Panc1 (cell line): ENCODE results near the gene RNF212. TPM values are rescaled to one million over a fixed set of nuclear protein-coding genes. Genes with fewer than 3 reads are reported as not detected.

Experiments
- ATAC-seq: fragments of 200-7000 bp; cut with Tn5 transposase; 2 replicates; pipeline ENCODE4 v1.9.1; 2020; ENCODE audit warnings: mild to moderate bottlenecking, moderate library complexity
- BruUV-seq: library from RNA; stranded (reverse); fragments of 400-500 nt; replicated peaks from 2 replicates; lab custom pipeline; 2021; lab: Mats Ljungman, UMichigan
- CTCF ChIA-PET: fragments of 300-600 bp; sonication (Branson Sonifier 250); formaldehyde crosslinking; loops from one replicate; lab custom pipeline; 2022; ENCODE audit warnings: antibody characterized with exemption; lab: Charles Lee
- POLR2A ChIA-PET: fragments of 300-600 bp; sonication (Branson Sonifier 250); formaldehyde crosslinking; loops from one replicate; lab custom pipeline; 2022; ENCODE audit warnings: antibody characterized with exemption; lab: Charles Lee
- DNase-seq: peaks from one replicate; pipeline ENCODE4 v3.0.0-alpha.2; 2010; ENCODE audit warnings: low read depth, low spot score
- H3K27ac ChIP-seq: 2 replicates; pipeline ENCODE4 v1.5.1; 2011; ENCODE audit warnings: mild to moderate bottlenecking, low read length, inconsistent platforms
- H3K27me3 ChIP-seq: fragments of 200-500 bp; sonication (Bioruptor generic); 2 replicates; pipeline ENCODE4 v1.6.0; 2014; ENCODE audit warnings: low read length, inconsistent platforms; ENCODE audit not compliant: control insufficient read depth, insufficient read depth
- H3K36me3 ChIP-seq: fragments of 200-500 bp; sonication (Bioruptor generic); 2 replicates; pipeline ENCODE4 v1.5.1; 2014; ENCODE audit warnings: inconsistent platforms, mild to moderate bottlenecking, low read length, moderate library complexity; ENCODE audit not compliant: control insufficient read depth, insufficient read depth
- H3K4me1 ChIP-seq: 2 replicates; pipeline ENCODE4 v1.5.1; 2011; ENCODE audit warnings: inconsistent platforms, mild to moderate bottlenecking, low read length, moderate library complexity; ENCODE audit not compliant: control insufficient read depth, insufficient read depth
- H3K4me3 ChIP-seq, 2 experiments: 2 replicates each; pipeline ENCODE4 v1.5.1; 2011 to 2012; ENCODE audit warnings: low read depth in 2 of 2, low read length in 2 of 2, mild to moderate bottlenecking in 2 of 2, inconsistent platforms in 1 of 2, moderate library complexity in 1 of 2
- H3K9me3 ChIP-seq: fragments of 200-500 bp; sonication (Bioruptor generic); 2 replicates; pipeline ENCODE4 v1.5.1; 2014; ENCODE audit warnings: low read depth, mild to moderate bottlenecking, inconsistent platforms, low read length, moderate library complexity; ENCODE audit not compliant: control insufficient read depth, insufficient read depth
- CTCF ChIP-seq: fragments of 450-650 bp; IDR thresholded peaks from 2 replicates; pipeline ENCODE4 v1.5.1; 2017; ENCODE audit warnings: mild to moderate bottlenecking
- POLR2AphosphoS5 ChIP-seq: IDR thresholded peaks from 2 replicates; pipeline ENCODE4 v1.6.1; 2012; ENCODE audit warnings: mild to moderate bottlenecking, low read depth, low read length, moderate library complexity
- REST ChIP-seq, 2 experiments: IDR thresholded peaks; 2 replicates each; pipeline ENCODE4 v1.6.1; 2011 to 2012; ENCODE audit warnings: low read depth in 2 of 2, control low read depth in 1 of 2, low read length in 1 of 2, mild to moderate bottlenecking in 1 of 2, moderate library complexity in 1 of 2; ENCODE audit not compliant: insufficient read depth in 1 of 2
- SIN3A ChIP-seq: IDR thresholded peaks from 2 replicates; pipeline ENCODE4 v1.6.1; 2012; ENCODE audit warnings: low read depth, mild to moderate bottlenecking, low read length, moderate library complexity, borderline replicate concordance; ENCODE audit not compliant: insufficient read depth
- TCF7L2 ChIP-seq: IDR thresholded peaks from 2 replicates; pipeline ENCODE4 v1.6.1; 2011; ENCODE audit warnings: mild to moderate bottlenecking, low read depth, low read length, inconsistent platforms
- in situ Hi-C: cut with HindIII; loops from 2 replicates; pipeline ENCODE4 v1.10.0; 2016; ENCODE audit warnings: low sequenced_read_pairs, low pct_unique_long_range_greater_than_20kb
- intact Hi-C: fragments of 100-400 bp; cut with micrococcal nuclease; formaldehyde crosslinking; loops from one replicate; pipeline ENCODE4 v1.10.0; 2022; ENCODE audit not compliant: unreplicated experiment
- total RNA-seq: library from RNA; stranded (reverse); gene quantifications from one replicate; pipeline ENCODE4 v1.2.1, GENCODE V29; 2021; ENCODE audit not compliant: unreplicated experiment

Gene RNF212
- total RNA-seq, 1 experiment from 2014 or later: not detected

GRCh38 chr4:1096841-1097240, 16.5 kb downstream of the RNF212 start:
- Histone ChIP-seq H3K4me1 (0 out of 2 replicates have a peak, but pooled peaks cover 4% of the 10 kb centered on the region), H3K9me3 (no peaks in the 10 kb centered on the region), H3K27ac (no peak overlapping the region), H3K27me3 (no peaks in the 10 kb centered on the region), H3K36me3 (no peaks in the 10 kb centered on the region), H3K4me3 (no peak overlapping the region)
- ATAC-seq (no peak), DNase-seq (no peak)
- intact Hi-C loops: no loop called here
- CTCF ChIA-PET: no interaction called here
- POLR2A ChIA-PET: no interaction called here
- in situ Hi-C loops: no loop called here
- no peak for TF ChIP-seq REST (IDR thresholded peaks at IDR 0.05; ENCODE audit: insufficient read depth in 1 of 2, low read depth in 2 of 2, low read length in 1 of 2)
- BruUV-seq: no TSS peak

GRCh38 chr4:1094336-1094690, 19.1 kb downstream of the RNF212 start:
- H3K27me3 ChIP-seq: no peaks in the 10 kb centered on the region
- CTCF ChIA-PET: no interaction called here
- H3K4me3 ChIP-seq: no peak overlapping the region
- ATAC-seq (no peak), DNase-seq (no peak)
- no peaks in the 10 kb centered on the region for H3K9me3 ChIP-seq
- H3K4me1 ChIP-seq: 0 out of 2 replicates have a peak, but pooled peaks cover under 1% of the 10 kb centered on the region
- no peak overlapping the region for H3K27ac ChIP-seq
- BruUV-seq: no TSS peak
- TF ChIP-seq SIN3A (no peak), REST (IDR thresholded peaks at IDR 0.05; ENCODE audit: insufficient read depth in 1 of 2, low read depth in 2 of 2, low read length in 1 of 2) (no peak), TCF7L2 (no peak), CTCF (no peak), POLR2AphosphoS5 (no peak)
- H3K36me3 ChIP-seq: no peaks in the 10 kb centered on the region
- intact Hi-C loops: no loop called here
- POLR2A ChIA-PET: no interaction called here
- in situ Hi-C loops: no loop called here
